ENCODE measurements around the gene SLC4A2.

- TF ChIP-seq CTCF (IDR thresholded peaks at IDR 0.05) (no peak), POLR2A (IDR thresholded peaks at IDR 0.05) (no peak), EP300 (IDR thresholded peaks at IDR 0.05) (no peak)
These were observed 57.4 kb downstream of the SLC4A2 start for GRCh38 chr7:151116603-151117440.

Measured in tibial nerve (tissue), 4 donors.